Measurements from ENCODE around the gene SPON1. TPM values are rescaled to one million over a fixed set of nuclear protein-coding genes. Genes with fewer than 3 reads are reported as not detected.

Gene SPON1
- total and polyA plus RNA-seq, 4 donors, result 0.72 to 4.9 (median 1.2) TPM

GRCh38 chr11:14308897-14309387 is 346.4 kb downstream of the SPON1 start (continued):
- TF ChIP-seq REST (IDR thresholded peaks at IDR 0.05) (no peak), HNF4G (IDR thresholded peaks at IDR 0.05) (no peak), ATF3 (IDR thresholded peaks at IDR 0.05) (no peak), NR2F2 (IDR thresholded peaks at IDR 0.05) (no peak), HNF4A (conservative IDR thresholded peaks at IDR 0.05) (no peak)

DNA sequence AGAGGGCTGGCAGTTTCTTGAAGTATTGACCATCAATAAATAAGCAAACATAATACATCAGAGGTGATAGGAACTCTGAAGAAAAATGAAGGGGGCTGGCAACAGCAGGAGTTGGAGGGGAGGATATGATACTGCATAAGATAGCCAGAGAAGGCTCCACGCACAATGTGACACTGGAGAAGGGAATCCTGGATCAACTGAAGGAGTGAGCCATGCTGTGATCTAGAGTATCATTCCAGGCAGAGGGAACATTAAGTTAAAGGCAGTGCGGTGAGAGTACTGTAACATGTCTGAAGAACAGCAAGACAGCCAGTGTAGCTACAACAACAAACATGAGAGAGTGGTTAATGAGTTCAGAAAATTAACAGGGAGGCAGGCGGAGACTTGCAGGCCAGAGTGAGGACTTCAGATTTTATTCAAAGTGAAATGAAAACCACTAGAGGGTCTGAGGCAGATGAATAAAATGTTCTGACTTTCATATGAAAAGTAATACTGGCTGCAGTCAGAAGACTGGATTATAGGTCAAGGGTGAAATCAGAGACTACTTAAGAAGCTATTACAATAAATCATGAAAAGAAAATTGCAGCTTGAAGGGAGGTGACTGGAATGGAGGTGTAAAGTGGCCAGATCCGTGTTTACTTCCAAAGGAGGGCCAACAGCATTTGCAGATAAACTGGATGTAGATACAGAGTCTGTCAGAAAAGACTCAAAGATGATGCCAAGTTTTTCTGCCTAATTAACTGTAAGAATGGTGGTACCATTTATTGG is 347.1 kb downstream of the SPON1 start:
- no peaks in the 10 kb centered on the region for H3K9me3 ChIP-seq (ENCODE audit: control insufficient read depth in 4 of 4, low read length in 3 of 4)
- no peak overlapping the region for H3K4me3 ChIP-seq (ENCODE audit: low read depth in 1 of 3, low read length in 3 of 3)
- peaks cover 1 to 21% (median 7%) of the 10 kb centered on the region in 4 donors for H3K4me1 ChIP-seq (ENCODE audit: control insufficient read depth in 4 of 4, insufficient read depth in 4 of 4, low read length in 3 of 4)
- H3K9ac ChIP-seq (ENCODE audit: low read depth in 1 of 2, low read length in 2 of 2), result no peak overlapping the region
- no peaks in the 10 kb centered on the region for H3K27me3 ChIP-seq (ENCODE audit: control insufficient read depth in 4 of 4, insufficient read depth in 4 of 4, low read length in 3 of 4)
- DNase-seq (ENCODE audit: low spot score), result no peak
- H3K27ac ChIP-seq (ENCODE audit: low read depth in 1 of 2, low read length in 2 of 2), result no peak overlapping the region
- TF ChIP-seq HNF4G (IDR thresholded peaks at IDR 0.05) (no peak), HNF4A (conservative IDR thresholded peaks at IDR 0.05) (no peak), CTCF (IDR thresholded peaks at IDR 0.05; ENCODE audit: low read depth, low read length, missing input control) (no peak), GABPA (IDR thresholded peaks at IDR 0.05 in 1 of 2, conservative IDR thresholded peaks at IDR 0.05 in 1 of 2) (no peak), RAD21 (IDR thresholded peaks at IDR 0.05) (no peak), SP1 (IDR thresholded peaks at IDR 0.05) (no peak), FOXA2 (IDR thresholded peaks at IDR 0.05) (no peak), JUND (IDR thresholded peaks at IDR 0.05) (no peak), ZBTB33 (IDR thresholded peaks at IDR 0.05) (no peak), EGR1 (IDR thresholded peaks at IDR 0.05; ENCODE audit: low read depth in 2 of 2) (no peak), TAF1 (conservative IDR thresholded peaks at IDR 0.05) (no peak), MAX (IDR thresholded peaks at IDR 0.05) (no peak), YY1 (IDR thresholded peaks at IDR 0.05) (no peak), REST (IDR thresholded peaks at IDR 0.05) (no peak), NR2F2 (IDR thresholded peaks at IDR 0.05) (no peak)
- no peaks in the 10 kb centered on the region for H3K36me3 ChIP-seq (ENCODE audit: control insufficient read depth in 4 of 4, insufficient read depth in 3 of 4, low read depth in 1 of 4, low read length in 3 of 4)
- WGBS, result 95% methylated on average over 4 of the region's 4 CpGs
